Fibroblast of upper back skin (primary cell): ENCODE measurements around the gene LHX2.
A peak's percentile ranks its signal among the peaks of the same experiment; 100 is the strongest.

Source experiments
- DNase-seq: peaks from one replicate; pipeline ENCODE4 v3.0.0-alpha.2; 2013

LHX2 gene

GRCh38 chr9:124035001-124035650 is 23.6 kb downstream of the LHX2 start:
- no peak for DNase-seq

- DNase-seq: no peak
These were observed 25.0 kb downstream of the LHX2 start for GRCh38 chr9:124036578-124036977.

- no peak for DNase-seq
These were observed 26.2 kb downstream of the LHX2 start for GRCh38 chr9:124037790-124038189.

GRCh38 chr9:124038239-124038638 is 26.7 kb downstream of the LHX2 start:
- DNase-seq: no peak

- DNase-seq: no peak
These were observed 27.4 kb downstream of the LHX2 start for GRCh38 chr9:124038790-124039633.

GRCh38 chr9:124040186-124040931 is 28.8 kb downstream of the LHX2 start:
- DNase-seq: peak; percentile 18

- no peak for DNase-seq
These were observed 29.6 kb downstream of the LHX2 start for GRCh38 chr9:124040935-124041816.

GRCh38 chr9:124041817-124042116 is 30.2 kb downstream of the LHX2 start:
- no peak for DNase-seq

- DNase-seq: no peak
These were observed 30.7 kb downstream of the LHX2 start for GRCh38 chr9:124042201-124042721.

- no peak for DNase-seq
These were observed 32.9 kb downstream of the LHX2 start for GRCh38 chr9:124044448-124044847.

- DNase-seq: no peak
These were observed 33.7 kb downstream of the LHX2 start for GRCh38 chr9:124045076-124045829.

- DNase-seq: no peak
These were observed 34.2 kb downstream of the LHX2 start for GRCh38 chr9:124045830-124046177.

GRCh38 chr9:124046189-124046588 is 34.6 kb downstream of the LHX2 start:
- DNase-seq: no peak

- DNase-seq: no peak
These were observed 35.7 kb downstream of the LHX2 start for GRCh38 chr9:124047251-124047672.

- no peak for DNase-seq
These were observed 39.4 kb downstream of the LHX2 start for GRCh38 chr9:124050955-124051354.

- no peak for DNase-seq
These were observed 40.8 kb downstream of the LHX2 start for GRCh38 chr9:124052401-124052800.

GRCh38 chr9:124054582-124055227 is 43.1 kb downstream of the LHX2 start:
- peak; percentile 84 for DNase-seq

- no peak for DNase-seq
These were observed 49.5 kb downstream of the LHX2 start for GRCh38 chr9:124060844-124061605.

- DNase-seq: no peak
These were observed 50.6 kb downstream of the LHX2 start for GRCh38 chr9:124062172-124062571.

GRCh38 chr9:124066783-124067577 is 55.4 kb downstream of the LHX2 start:
- DNase-seq: no peak
